Neural cell (in vitro differentiated cells): ENCODE data around the gene IRF2BPL. TPM values are rescaled to one million over a fixed set of nuclear protein-coding genes. Genes with fewer than 3 reads are reported as not detected.

Experiments
- H2AFZ ChIP-seq: fragments of 200-600, 300-800 bp; sonication (generic), shearing (Covaris generic); 2 replicates; pipeline ENCODE4 v1.6.0; 2014; ENCODE audit warnings: low read depth, mild to moderate bottlenecking, antibody characterized with exemption, low read length, moderate library complexity
- H3F3A ChIP-seq: fragments of 200-600 bp; shearing (Covaris generic); 2 replicates; pipeline ENCODE4 v1.6.1; 2016; ENCODE audit warnings: mild to moderate bottlenecking, moderate library complexity, mixed read lengths, antibody characterized with exemption, low read length; ENCODE audit not compliant: insufficient read depth, poor library complexity, severe bottlenecking
- H3K27ac ChIP-seq: fragments of 200-600, 300-800 bp; sonication (generic), shearing (Covaris generic); 2 replicates; pipeline ENCODE4 v1.5.1; 2014; ENCODE audit warnings: mild to moderate bottlenecking, low read length, moderate library complexity
- H3K27me3 ChIP-seq: fragments of 300-800, 200-600 bp; sonication (generic), shearing (Covaris generic); 2 replicates; pipeline ENCODE4 v1.6.0; 2014; ENCODE audit warnings: mild to moderate bottlenecking, low read depth, low read length, moderate library complexity; ENCODE audit not compliant: insufficient read depth
- H3K36me3 ChIP-seq: fragments of 300-800, 200-600 bp; sonication (generic), shearing (Covaris generic); 2 replicates; pipeline ENCODE4 v1.5.1; 2014; ENCODE audit warnings: mild to moderate bottlenecking, antibody characterized with exemption, low read length, moderate library complexity; ENCODE audit not compliant: insufficient read depth
- H3K4me2 ChIP-seq: fragments of 300-800, 200-600 bp; sonication (generic), shearing (Covaris generic); 2 replicates; pipeline ENCODE4 v1.6.0; 2014; ENCODE audit warnings: mild to moderate bottlenecking, low read length
- H3K4me3 ChIP-seq: fragments of 300-800, 200-600 bp; sonication (generic), shearing (Covaris generic); 2 replicates; pipeline ENCODE4 v1.5.1; 2014; ENCODE audit warnings: mild to moderate bottlenecking, low read length, moderate library complexity
- H3K79me2 ChIP-seq: fragments of 200-600 bp; shearing (Covaris generic); replicated peaks from 2 replicates; pipeline ENCODE4 v1.6.0; 2014; ENCODE audit warnings: mild to moderate bottlenecking, low read length, moderate library complexity; ENCODE audit not compliant: insufficient read depth
- H3K9ac ChIP-seq: fragments of 300-800, 200-600 bp; sonication (generic), shearing (Covaris generic); 2 replicates; pipeline ENCODE4 v1.6.1; 2016; ENCODE audit warnings: mild to moderate bottlenecking, low read length, mixed read lengths
- H3K9me2 ChIP-seq: fragments of 200-600 bp; shearing (Covaris generic); 2 replicates; pipeline ENCODE4 v1.6.1; 2016; ENCODE audit warnings: mild to moderate bottlenecking, low read length, mixed read lengths; ENCODE audit not compliant: insufficient read depth
- H3K9me3 ChIP-seq: fragments of 200-600, 300-800 bp; sonication (generic), shearing (Covaris generic); 2 replicates; pipeline ENCODE4 v1.6.1; 2016; ENCODE audit warnings: mild to moderate bottlenecking, mixed run types, low read length, moderate library complexity, mixed read lengths
- H4K20me1 ChIP-seq: fragments of 200-600 bp; shearing (Covaris generic); 2 replicates; pipeline ENCODE4 v1.6.1; 2016; ENCODE audit warnings: mild to moderate bottlenecking, mixed run types; ENCODE audit not compliant: insufficient read depth
- EP300 ChIP-seq: fragments of 450-650 bp; conservative IDR thresholded peaks from 2 replicates; pipeline ENCODE4 v1.6.1; 2014; ENCODE audit warnings: antibody characterized with exemption, mild to moderate bottlenecking, moderate library complexity; ENCODE audit not compliant: poor library complexity, severe bottlenecking
- EZH2 ChIP-seq: fragments of 200-600, 300-800 bp; shearing (Covaris generic), sonication (generic); IDR thresholded peaks from 2 replicates; pipeline ENCODE4 v1.6.1; 2014; ENCODE audit warnings: antibody characterized with exemption, low read length, borderline replicate concordance, mild to moderate bottlenecking; ENCODE audit not compliant: insufficient read depth, poor library complexity, severe bottlenecking
- MXI1 ChIP-seq: fragments of 450-650 bp; conservative IDR thresholded peaks from 2 replicates; pipeline ENCODE4 v1.6.1; 2014; ENCODE audit warnings: antibody characterized with exemption, mild to moderate bottlenecking; ENCODE audit not compliant: poor library complexity, severe bottlenecking
- POLR2AphosphoS5 ChIP-seq: IDR thresholded peaks from 2 replicates; pipeline ENCODE4 v1.6.1; 2012
- RAD21 ChIP-seq: fragments of 450-650 bp; conservative IDR thresholded peaks from 2 replicates; pipeline ENCODE4 v1.6.1; 2014; ENCODE audit warnings: antibody characterized with exemption, mild to moderate bottlenecking, moderate library complexity
- SMC3 ChIP-seq: fragments of 450-650 bp; conservative IDR thresholded peaks from 2 replicates; pipeline ENCODE4 v1.6.1; 2014; ENCODE audit warnings: antibody characterized with exemption, mild to moderate bottlenecking, moderate library complexity; ENCODE audit not compliant: poor library complexity
- TAF1 ChIP-seq: IDR thresholded peaks from 2 replicates; pipeline ENCODE4 v1.6.1; 2012; ENCODE audit warnings: low read depth
- polyA plus RNA-seq: library from polyadenylated mRNA; depleted of rRNA; stranded (reverse); fragments of >200 nt; gene quantifications from 2 replicates; pipeline ENCODE4 v1.2.3, GENCODE V29; 2014
- TF ChIP-seq, protein P1 (sequence below): fragments of 450-650 bp; IDR thresholded peaks from 2 replicates; pipeline ENCODE4 v1.5.1; 2014; ENCODE audit warnings: antibody characterized with exemption, mild to moderate bottlenecking, moderate library complexity; ENCODE audit not compliant: poor library complexity, severe bottlenecking
- TF ChIP-seq, protein P2 (sequence below): IDR thresholded peaks from 2 replicates; pipeline ENCODE4 v1.6.1; 2012; ENCODE audit warnings: borderline replicate concordance

Gene IRF2BPL
- polyA plus RNA-seq, 1 donor from 2014 or later: 42.9 TPM

DNA sequence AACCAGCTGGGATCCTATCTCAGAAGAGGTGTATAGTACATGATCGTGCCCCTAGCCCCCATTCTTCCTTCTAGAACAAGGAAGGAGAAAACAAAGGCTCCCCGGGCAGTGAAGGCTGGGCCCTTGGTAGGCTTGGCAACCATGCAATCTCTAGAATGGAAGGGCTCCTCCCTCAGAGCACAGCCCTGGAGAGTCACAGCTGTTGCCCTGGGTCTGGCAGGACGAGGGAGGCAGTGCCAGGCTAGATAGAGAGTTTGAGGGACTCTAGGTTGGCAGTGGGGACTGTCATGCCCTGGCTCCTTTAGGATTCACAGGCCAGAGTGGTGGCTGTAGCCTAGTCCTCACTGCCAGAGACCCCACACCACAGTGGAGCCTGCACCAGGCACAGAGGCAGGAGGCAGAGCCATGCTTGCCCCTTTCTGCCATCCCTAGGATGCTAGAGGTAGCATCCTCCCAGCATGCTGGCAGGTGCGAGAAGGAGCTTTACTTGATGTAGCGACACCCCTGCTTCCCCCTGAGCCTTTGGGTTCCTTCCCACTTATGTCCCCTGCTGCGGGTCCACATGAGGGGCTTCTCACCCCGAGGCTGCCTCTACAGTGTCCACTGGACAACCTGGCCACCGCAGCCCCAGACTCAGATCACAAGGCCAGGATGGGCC lies 36.1 kb upstream of the IRF2BPL start:
- no peak overlapping the region for H2AFZ ChIP-seq
- H3K36me3 ChIP-seq: no peaks in the 10 kb centered on the region
- H3K4me3 ChIP-seq: no peak overlapping the region
- no peak overlapping the region for H3K9ac ChIP-seq
- no peaks in the 10 kb centered on the region for H4K20me1 ChIP-seq
- H3K9me3 ChIP-seq: no peaks in the 10 kb centered on the region
- H3F3A ChIP-seq: no peaks in the 10 kb centered on the region
- H3K9me2 ChIP-seq: no peaks in the 10 kb centered on the region
- no peak overlapping the region for H3K27ac ChIP-seq
- H3K27me3 ChIP-seq: no peaks in the 10 kb centered on the region
- TF ChIP-seq, protein P1, sequence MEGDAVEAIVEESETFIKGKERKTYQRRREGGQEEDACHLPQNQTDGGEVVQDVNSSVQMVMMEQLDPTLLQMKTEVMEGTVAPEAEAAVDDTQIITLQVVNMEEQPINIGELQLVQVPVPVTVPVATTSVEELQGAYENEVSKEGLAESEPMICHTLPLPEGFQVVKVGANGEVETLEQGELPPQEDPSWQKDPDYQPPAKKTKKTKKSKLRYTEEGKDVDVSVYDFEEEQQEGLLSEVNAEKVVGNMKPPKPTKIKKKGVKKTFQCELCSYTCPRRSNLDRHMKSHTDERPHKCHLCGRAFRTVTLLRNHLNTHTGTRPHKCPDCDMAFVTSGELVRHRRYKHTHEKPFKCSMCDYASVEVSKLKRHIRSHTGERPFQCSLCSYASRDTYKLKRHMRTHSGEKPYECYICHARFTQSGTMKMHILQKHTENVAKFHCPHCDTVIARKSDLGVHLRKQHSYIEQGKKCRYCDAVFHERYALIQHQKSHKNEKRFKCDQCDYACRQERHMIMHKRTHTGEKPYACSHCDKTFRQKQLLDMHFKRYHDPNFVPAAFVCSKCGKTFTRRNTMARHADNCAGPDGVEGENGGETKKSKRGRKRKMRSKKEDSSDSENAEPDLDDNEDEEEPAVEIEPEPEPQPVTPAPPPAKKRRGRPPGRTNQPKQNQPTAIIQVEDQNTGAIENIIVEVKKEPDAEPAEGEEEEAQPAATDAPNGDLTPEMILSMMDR: no peak
- no peak for TF ChIP-seq POLR2AphosphoS5
- no peak for TF ChIP-seq RAD21
- no peak for TF ChIP-seq EP300
- TF ChIP-seq, protein P2, sequence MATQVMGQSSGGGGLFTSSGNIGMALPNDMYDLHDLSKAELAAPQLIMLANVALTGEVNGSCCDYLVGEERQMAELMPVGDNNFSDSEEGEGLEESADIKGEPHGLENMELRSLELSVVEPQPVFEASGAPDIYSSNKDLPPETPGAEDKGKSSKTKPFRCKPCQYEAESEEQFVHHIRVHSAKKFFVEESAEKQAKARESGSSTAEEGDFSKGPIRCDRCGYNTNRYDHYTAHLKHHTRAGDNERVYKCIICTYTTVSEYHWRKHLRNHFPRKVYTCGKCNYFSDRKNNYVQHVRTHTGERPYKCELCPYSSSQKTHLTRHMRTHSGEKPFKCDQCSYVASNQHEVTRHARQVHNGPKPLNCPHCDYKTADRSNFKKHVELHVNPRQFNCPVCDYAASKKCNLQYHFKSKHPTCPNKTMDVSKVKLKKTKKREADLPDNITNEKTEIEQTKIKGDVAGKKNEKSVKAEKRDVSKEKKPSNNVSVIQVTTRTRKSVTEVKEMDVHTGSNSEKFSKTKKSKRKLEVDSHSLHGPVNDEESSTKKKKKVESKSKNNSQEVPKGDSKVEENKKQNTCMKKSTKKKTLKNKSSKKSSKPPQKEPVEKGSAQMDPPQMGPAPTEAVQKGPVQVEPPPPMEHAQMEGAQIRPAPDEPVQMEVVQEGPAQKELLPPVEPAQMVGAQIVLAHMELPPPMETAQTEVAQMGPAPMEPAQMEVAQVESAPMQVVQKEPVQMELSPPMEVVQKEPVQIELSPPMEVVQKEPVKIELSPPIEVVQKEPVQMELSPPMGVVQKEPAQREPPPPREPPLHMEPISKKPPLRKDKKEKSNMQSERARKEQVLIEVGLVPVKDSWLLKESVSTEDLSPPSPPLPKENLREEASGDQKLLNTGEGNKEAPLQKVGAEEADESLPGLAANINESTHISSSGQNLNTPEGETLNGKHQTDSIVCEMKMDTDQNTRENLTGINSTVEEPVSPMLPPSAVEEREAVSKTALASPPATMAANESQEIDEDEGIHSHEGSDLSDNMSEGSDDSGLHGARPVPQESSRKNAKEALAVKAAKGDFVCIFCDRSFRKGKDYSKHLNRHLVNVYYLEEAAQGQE: no peak
- no peak for TF ChIP-seq EZH2
- TF ChIP-seq MXI1: no peak
- TF ChIP-seq TAF1: no peak
- no peak for TF ChIP-seq SMC3
- no peak overlapping the region for H3K4me2 ChIP-seq
- no peaks in the 10 kb centered on the region for H3K79me2 ChIP-seq

DNA sequence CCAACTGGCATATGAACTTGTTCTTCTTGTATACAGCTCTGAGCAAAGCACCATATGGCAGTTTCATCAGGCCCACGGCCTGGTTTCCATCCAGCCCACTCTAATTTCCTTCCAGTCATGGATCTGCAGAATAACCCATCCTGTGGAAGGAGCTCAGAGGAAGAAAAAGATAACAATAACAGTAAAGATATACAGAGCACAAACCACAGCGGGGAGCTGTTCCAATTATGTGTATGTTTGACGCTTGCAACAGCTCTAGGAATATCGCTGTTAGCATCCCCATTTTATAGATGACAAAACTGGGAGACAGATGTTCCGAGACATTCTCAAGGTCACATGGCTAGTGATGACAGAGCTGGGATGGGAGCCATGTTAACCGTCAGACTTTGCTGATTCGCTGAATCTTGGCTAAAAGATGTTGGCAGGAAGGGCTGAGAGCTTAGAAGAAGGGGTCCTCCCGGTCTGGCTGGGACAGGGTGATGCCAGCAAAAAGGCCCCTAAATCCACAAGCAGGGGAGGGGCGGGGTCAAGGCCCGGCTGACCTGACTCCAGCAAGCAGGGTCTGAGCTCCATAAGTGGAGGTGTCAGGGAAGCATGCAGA lies 35.2 kb upstream of the IRF2BPL start:
- Histone ChIP-seq H3K27me3 (no peaks in the 10 kb centered on the region), H3K9me2 (no peaks in the 10 kb centered on the region), H3K27ac (no peak overlapping the region), H3K4me2 (no peak overlapping the region), H3K9me3 (no peaks in the 10 kb centered on the region), H3F3A (no peaks in the 10 kb centered on the region), H3K36me3 (no peaks in the 10 kb centered on the region), H3K79me2 (no peaks in the 10 kb centered on the region), H3K4me3 (no peak overlapping the region), H2AFZ (no peak overlapping the region), H3K9ac (no peak overlapping the region), H4K20me1 (no peaks in the 10 kb centered on the region)
- TF ChIP-seq TAF1 (no peak), EP300 (no peak), MXI1 (no peak), RAD21 (no peak), POLR2AphosphoS5 (no peak), EZH2 (no peak), SMC3 (no peak)
- TF ChIP-seq, protein P1: no peak
- TF ChIP-seq, protein P2: no peak
